Measurements from ENCODE around the gene ULBP3.

DNA sequence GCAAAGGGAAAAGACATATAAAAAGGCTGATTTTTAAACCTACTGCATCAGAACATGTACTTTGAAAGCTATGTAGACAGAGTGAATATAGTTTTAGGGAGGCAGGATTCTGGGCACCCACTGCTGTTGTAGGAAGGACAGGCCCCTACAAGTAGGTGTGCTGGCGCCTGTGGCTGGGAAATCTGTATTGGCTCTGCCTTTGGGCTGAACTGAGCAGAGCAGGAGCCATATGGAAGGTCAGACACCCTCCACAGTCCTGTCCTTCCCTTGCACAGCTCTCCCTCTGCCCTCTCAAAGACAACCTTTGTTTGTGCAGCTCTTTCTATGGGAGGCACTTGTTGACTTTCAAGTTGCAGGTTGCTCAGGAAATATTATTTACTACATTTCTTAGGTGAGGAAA is 18.4 kb upstream of the ULBP3 start:
- TF ChIP-seq, protein P1, sequence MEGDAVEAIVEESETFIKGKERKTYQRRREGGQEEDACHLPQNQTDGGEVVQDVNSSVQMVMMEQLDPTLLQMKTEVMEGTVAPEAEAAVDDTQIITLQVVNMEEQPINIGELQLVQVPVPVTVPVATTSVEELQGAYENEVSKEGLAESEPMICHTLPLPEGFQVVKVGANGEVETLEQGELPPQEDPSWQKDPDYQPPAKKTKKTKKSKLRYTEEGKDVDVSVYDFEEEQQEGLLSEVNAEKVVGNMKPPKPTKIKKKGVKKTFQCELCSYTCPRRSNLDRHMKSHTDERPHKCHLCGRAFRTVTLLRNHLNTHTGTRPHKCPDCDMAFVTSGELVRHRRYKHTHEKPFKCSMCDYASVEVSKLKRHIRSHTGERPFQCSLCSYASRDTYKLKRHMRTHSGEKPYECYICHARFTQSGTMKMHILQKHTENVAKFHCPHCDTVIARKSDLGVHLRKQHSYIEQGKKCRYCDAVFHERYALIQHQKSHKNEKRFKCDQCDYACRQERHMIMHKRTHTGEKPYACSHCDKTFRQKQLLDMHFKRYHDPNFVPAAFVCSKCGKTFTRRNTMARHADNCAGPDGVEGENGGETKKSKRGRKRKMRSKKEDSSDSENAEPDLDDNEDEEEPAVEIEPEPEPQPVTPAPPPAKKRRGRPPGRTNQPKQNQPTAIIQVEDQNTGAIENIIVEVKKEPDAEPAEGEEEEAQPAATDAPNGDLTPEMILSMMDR (IDR thresholded peaks at IDR 0.05; ENCODE audit: poor library complexity, severe bottlenecking): no peak
- TF ChIP-seq POLR2AphosphoS5 (IDR thresholded peaks at IDR 0.05) (no peak), EP300 (conservative IDR thresholded peaks at IDR 0.05; ENCODE audit: poor library complexity, severe bottlenecking) (no peak), TAF1 (IDR thresholded peaks at IDR 0.05; ENCODE audit: low read depth) (no peak), RAD21 (conservative IDR thresholded peaks at IDR 0.05) (no peak)
